Activated naive CD4-positive, alpha-beta T cell treated with Interleukin-2 at 50 U/mL for 16 hours (primary cell): Measurements from ENCODE around the gene CDC42EP2.

Experiments
- DNase-seq: peaks from one replicate; pipeline ENCODE4 v3.0.0-alpha.2; 2020

The CDC42EP2 gene

GRCh38 chr11:65298131-65298535 lies 16.5 kb upstream of the CDC42EP2 start:
- DNase-seq = no peak

DNA sequence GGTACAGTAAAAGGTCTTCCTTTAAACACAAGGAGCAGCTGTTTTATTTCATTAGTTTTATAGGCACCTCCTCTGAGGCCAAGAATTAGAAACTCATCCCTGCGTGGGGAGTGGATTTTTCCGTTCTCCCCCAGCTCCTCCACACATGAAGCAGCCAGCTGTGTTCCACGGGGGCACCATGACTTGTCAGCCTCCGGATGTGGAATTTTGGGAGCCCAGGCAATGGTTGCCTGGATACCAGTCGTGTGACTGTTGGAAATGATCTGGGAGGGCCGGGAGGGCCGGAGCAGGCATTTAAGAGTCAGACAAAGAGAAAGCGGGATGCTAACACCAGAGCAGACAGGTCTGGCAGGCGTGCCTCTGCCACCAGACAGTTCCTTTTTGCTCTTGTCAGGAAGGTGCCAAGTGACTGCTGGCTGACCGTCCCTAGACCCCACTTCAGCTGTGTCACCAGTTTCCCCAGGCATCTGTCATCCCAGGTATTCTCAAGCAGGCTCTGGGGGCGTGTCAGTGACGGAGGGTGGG lies 15.9 kb upstream of the CDC42EP2 start:
- no peak for DNase-seq

GRCh38 chr11:65300621-65301275 lies 13.9 kb upstream of the CDC42EP2 start:
- no peak for DNase-seq

GRCh38 chr11:65301491-65302329 lies 13.0 kb upstream of the CDC42EP2 start:
- DNase-seq = no peak

GRCh38 chr11:65303555-65303954 lies 11.1 kb upstream of the CDC42EP2 start:
- DNase-seq = no peak

DNA sequence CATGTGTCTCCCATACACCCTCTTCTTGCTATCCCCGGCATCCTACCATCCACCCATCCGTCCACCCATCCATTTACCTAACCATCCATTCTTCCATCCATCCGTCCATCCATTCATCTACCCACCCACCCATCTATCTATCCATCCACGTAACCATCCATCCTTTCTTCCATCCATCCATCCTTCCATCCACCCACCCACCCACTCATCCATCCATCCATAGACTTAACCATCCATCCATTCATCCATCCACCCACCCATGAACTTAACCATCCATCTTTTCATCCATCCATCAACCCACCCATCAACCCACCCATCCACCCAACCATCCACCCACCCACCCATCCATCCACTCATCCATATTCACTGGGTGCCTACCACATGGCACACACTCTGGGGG lies 10.6 kb upstream of the CDC42EP2 start:
- no peak for DNase-seq

- DNase-seq = no peak
Measured at GRCh38 chr11:65304613-65305012, 10.1 kb upstream of the CDC42EP2 start.

DNA sequence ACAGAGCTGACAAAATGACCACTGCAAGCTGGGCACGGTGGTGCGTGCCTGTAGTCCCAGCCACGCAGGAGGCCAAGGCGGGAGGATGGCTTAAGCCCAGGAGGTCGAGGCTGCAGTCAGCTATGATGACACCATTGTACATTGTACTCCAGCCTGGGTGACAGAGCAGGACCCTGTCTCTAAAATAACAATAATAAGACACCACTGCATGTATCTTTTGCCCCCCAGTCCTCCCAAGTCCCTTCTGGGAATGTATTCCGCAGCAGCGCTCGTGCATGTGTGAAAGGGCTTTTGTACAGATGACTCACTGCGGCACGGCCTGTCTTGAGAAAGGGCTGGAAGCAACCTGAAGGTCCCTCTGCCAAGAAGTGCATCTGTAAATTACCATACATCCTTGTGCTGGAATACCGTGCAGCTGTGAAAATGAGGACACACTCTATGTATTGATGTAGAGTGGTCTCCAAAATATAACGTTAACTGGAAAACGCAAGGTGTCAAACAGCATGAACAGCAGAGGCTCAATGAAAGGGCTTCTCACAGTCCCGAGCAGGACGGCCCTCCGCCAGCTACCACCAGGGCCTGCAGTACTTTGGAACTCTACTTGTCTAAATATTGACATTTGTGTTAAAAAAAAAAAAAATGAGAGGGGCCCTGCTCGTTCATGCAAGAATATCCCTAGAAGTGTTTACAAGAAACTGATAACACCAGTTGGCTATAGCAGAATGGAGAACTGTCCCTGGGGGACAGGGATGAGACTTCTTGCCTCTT lies 9.0 kb upstream of the CDC42EP2 start:
- DNase-seq = no peak

GRCh38 chr11:65307298-65308229 lies 7.1 kb upstream of the CDC42EP2 start:
- no peak for DNase-seq

- DNase-seq = no peak
Measured at GRCh38 chr11:65308281-65308891, 6.3 kb upstream of the CDC42EP2 start.

GRCh38 chr11:65309006-65309405 lies 5.7 kb upstream of the CDC42EP2 start:
- no peak for DNase-seq

GRCh38 chr11:65310215-65310614 lies 4.5 kb upstream of the CDC42EP2 start:
- DNase-seq = no peak

DNA sequence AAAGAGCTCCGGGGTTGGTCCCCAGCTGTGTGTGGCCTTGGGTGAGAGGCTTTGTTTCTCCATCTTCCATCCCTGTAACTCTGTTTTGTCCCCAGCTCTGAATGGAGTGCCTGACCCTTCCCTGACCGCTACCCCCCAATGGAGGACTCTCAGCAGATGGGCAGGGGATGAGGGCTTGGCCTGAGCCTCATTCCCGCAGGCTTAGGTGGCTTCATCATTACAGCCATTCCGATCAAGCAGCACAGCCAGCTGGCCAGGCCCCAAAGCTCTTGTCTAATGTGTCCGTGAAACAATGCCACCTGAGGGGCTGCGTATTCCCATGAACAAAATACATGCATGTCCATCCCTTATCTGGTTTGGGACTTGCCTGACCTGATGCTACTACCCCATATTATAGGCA lies 3.9 kb upstream of the CDC42EP2 start:
- no peak for DNase-seq

DNA sequence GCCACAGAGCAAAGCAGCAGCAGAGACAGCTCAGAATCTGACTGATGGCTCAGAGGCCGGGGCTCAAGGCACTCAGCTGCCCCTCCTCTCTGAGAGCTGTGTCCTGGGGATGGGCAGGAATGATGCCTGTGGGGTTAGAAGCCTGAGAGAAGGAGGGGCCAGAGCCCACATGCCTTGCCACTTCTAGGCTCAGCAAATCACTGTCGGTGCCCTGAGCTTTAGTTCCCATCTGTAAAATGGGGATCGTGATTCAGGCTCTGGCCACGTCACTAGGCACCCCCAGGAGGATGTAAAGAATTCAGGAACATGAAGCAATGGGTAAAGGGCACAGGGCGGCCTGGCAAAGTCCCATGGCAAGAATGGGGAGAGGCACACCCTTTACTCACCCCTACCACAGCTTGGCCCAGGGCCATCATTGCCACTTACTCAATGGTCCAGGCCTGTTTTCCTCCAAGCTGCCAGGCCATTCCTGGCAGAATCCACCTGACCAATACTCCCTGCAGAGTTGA lies 3.4 kb upstream of the CDC42EP2 start:
- no peak for DNase-seq

- peak; percentile 83 for DNase-seq
Measured at GRCh38 chr11:65315204-65315865, 669 bp downstream of the CDC42EP2 start.

GRCh38 chr11:65315866-65316226 lies 1.2 kb downstream of the CDC42EP2 start:
- DNase-seq = no peak

GRCh38 chr11:65316227-65317024 lies 1.8 kb downstream of the CDC42EP2 start:
- DNase-seq = no peak

GRCh38 chr11:65317025-65317786 lies 2.5 kb downstream of the CDC42EP2 start:
- DNase-seq = no peak

DNA sequence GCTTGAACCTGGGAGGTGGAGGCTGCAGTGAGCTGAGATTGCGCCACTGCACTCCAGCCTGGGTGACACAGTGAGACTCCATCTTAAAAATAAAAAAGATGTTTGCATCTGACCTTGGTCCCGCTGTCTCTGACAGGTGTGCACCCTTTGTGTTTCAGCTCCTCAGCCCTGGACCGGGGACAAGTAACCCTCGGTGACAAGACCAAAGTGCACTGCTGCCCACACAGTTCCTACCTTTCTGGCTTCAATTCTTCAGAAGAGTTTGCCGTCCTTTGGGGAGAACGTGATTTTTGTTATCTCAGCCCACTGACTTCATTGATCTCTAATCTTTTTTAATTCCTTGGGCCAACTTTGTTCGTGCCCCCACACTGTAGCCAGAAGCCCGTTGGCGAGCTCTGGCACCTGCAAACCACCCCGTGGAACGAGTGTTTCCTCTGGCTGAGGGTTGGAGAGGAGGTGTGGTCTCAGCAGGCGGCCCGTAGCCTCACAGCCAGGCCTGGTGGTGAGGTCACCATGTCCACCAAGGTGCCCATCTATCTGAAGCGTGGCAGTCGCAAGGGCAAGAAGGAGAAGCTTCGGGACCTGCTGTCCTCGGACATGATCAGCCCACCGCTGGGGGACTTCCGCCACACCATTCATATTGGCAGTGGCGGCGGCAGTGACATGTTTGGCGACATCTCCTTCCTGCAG lies 5.9 kb downstream of the CDC42EP2 start:
- DNase-seq = no peak
